H1 (cell line): ENCODE measurements around the gene LILRB2.
"Not testable (repeated sequence)": the region's sequence is repeated elsewhere in the genome, so short reads cannot be mapped to it uniquely, and the experiment has no call there.

Source experiments
- EGR1 ChIP-seq: IDR thresholded peaks from 2 replicates; pipeline ENCODE4 v1.6.1; 2011; ENCODE audit warnings: low read depth, low read length, borderline replicate concordance
- EP300 ChIP-seq, 2 experiments: IDR thresholded peaks; 1 replicate in 1 of 2; 2 replicates in 1 of 2; pipeline ENCODE4 v1.6.1; 2011 to 2012; ENCODE audit warnings: low read depth in 2 of 2, low read length in 2 of 2, mild to moderate bottlenecking in 2 of 2, borderline replicate concordance in 1 of 2, inconsistent platforms in 1 of 2, moderate library complexity in 1 of 2
- JUND ChIP-seq: IDR thresholded peaks from 2 replicates; pipeline ENCODE4 v1.6.1; 2011; ENCODE audit warnings: mild to moderate bottlenecking, improper control_type of control experiment, low read length
- PHF8 ChIP-seq: fragments of 200-600 bp; sonication (generic); conservative IDR thresholded peaks from 2 replicates; pipeline ENCODE4 v1.7.1; 2012; ENCODE audit warnings: low read depth, mild to moderate bottlenecking, inconsistent platforms, low read length, moderate library complexity
- RFX5 ChIP-seq: IDR thresholded peaks from 2 replicates; pipeline ENCODE4 v1.6.1; 2011; ENCODE audit warnings: low read depth, low read length, improper control_type of control experiment, borderline replicate concordance
- SP1 ChIP-seq: IDR thresholded peaks from 2 replicates; pipeline ENCODE4 v1.6.1; 2011; ENCODE audit warnings: low read depth, low read length
- TAF7 ChIP-seq: optimal IDR thresholded peaks from 2 replicates; pipeline ENCODE3; 2011; ENCODE audit warnings: low read depth, mild to moderate bottlenecking, inconsistent platforms, low read length, moderate library complexity, borderline replicate concordance
- TEAD4 ChIP-seq: IDR thresholded peaks from 2 replicates; pipeline ENCODE4 v1.6.1; 2012; ENCODE audit warnings: low read depth, low read length, inconsistent platforms, mixed read lengths
- TF ChIP-seq, protein P1 (sequence below), 3 experiments: IDR thresholded peaks; 1 replicate in 2 of 3; 2 replicates in 1 of 3; pipeline versions ENCODE4 v1.5.1 to v1.6.1; 2011; ENCODE audit warnings: low read length in 3 of 3, mild to moderate bottlenecking in 3 of 3, inconsistent platforms in 2 of 3, low read depth in 1 of 3, moderate library complexity in 1 of 3; ENCODE audit not compliant: insufficient read depth in 1 of 3; ENCODE audit errors: control extremely low read depth in 1 of 3

- TF ChIP-seq RFX5; EGR1; SP1; PHF8; TEAD4; EP300 (IDR thresholded peaks at IDR 0.05; ENCODE audit: borderline replicate concordance in 1 of 2, low read depth in 2 of 2, low read length in 2 of 2); JUND; TAF7: not testable (repeated sequence)
- TF ChIP-seq, protein P1, sequence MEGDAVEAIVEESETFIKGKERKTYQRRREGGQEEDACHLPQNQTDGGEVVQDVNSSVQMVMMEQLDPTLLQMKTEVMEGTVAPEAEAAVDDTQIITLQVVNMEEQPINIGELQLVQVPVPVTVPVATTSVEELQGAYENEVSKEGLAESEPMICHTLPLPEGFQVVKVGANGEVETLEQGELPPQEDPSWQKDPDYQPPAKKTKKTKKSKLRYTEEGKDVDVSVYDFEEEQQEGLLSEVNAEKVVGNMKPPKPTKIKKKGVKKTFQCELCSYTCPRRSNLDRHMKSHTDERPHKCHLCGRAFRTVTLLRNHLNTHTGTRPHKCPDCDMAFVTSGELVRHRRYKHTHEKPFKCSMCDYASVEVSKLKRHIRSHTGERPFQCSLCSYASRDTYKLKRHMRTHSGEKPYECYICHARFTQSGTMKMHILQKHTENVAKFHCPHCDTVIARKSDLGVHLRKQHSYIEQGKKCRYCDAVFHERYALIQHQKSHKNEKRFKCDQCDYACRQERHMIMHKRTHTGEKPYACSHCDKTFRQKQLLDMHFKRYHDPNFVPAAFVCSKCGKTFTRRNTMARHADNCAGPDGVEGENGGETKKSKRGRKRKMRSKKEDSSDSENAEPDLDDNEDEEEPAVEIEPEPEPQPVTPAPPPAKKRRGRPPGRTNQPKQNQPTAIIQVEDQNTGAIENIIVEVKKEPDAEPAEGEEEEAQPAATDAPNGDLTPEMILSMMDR (IDR thresholded peaks at IDR 0.05; ENCODE audit: control extremely low read depth in 1 of 3, insufficient read depth in 1 of 3, low read depth in 1 of 3, low read length in 3 of 3) = not testable (repeated sequence)
Observed at GRCh38 chr19:54243809-54244208, 37.1 kb downstream of the LILRB2 start.
